H4 (cell line): ENCODE data around the gene MAP1LC3B. TPM values are rescaled to one million over a fixed set of nuclear protein-coding genes. Genes with fewer than 3 reads are reported as not detected.

Source experiments
- total RNA-seq: library from RNA; depleted of rRNA; stranded (reverse); fragments of >200 nt; shearing (Covaris generic); gene quantifications from 2 replicates; pipeline ENCODE4 v1.2.3, GENCODE V29; 2014; rRNA removed

MAP1LC3B gene
- total RNA-seq, 1 experiment from 2014 or later: 28.5 TPM

Other genes starting within 250 kb of the MAP1LC3B start
- gene C16orf95, start 74.9 kb upstream of the MAP1LC3B start, total RNA-seq: 8.0 and 13.4 TPM in 2 replicates
- 6.9 and 7.4 TPM in 2 replicates for gene FBXO31, start 8.6 kb upstream of the MAP1LC3B start, total RNA-seq
- gene ZCCHC14, start 100.7 kb downstream of the MAP1LC3B start, total RNA-seq: 5.4 and 6.3 TPM in 2 replicates
- gene JPH3, start 210.2 kb downstream of the MAP1LC3B start, total RNA-seq: 3.3 and 4.2 TPM in 2 replicates